Nephron progenitor cell (in vitro differentiated cells): ENCODE measurements around the gene B4GALT6.

ENCODE experiments used
- DNase-seq: peaks from one replicate; pipeline ENCODE4 v3.0.0; 2021
- H3K27ac Mint-ChIP-seq: 2 replicates; pipeline ENCODE4 v1.8.0; 2021; ENCODE audit warnings: mild to moderate bottlenecking, moderate library complexity, mixed read lengths
- H3K27me3 Mint-ChIP-seq: 2 replicates; pipeline ENCODE4 v1.8.0; 2021; ENCODE audit warnings: mild to moderate bottlenecking, low read depth, mixed read lengths; ENCODE audit not compliant: poor library complexity
- H3K36me3 Mint-ChIP-seq: 2 replicates; pipeline ENCODE4 v1.8.0; 2021; ENCODE audit warnings: low read depth, mixed read lengths
- H3K4me1 Mint-ChIP-seq: 2 replicates; pipeline ENCODE4 v1.8.0; 2021; ENCODE audit warnings: mixed read lengths
- H3K4me3 Mint-ChIP-seq: 2 replicates; pipeline ENCODE4 v1.8.0; 2021; ENCODE audit warnings: mild to moderate bottlenecking, moderate library complexity, mixed read lengths
- H3K9me3 Mint-ChIP-seq: 2 replicates; pipeline ENCODE4 v1.8.0; 2021; ENCODE audit warnings: mild to moderate bottlenecking, moderate library complexity, mixed read lengths
- CTCF ChIP-seq: fragments of 200-600 bp; sonication (generic); IDR thresholded peaks from 2 replicates; pipeline ENCODE4 v1.5.0; 2021; ENCODE audit warnings: antibody characterized with exemption

Gene B4GALT6

GRCh38 chr18:31721601-31722000 lies 37.2 kb upstream of the B4GALT6 start:
- H3K27me3 Mint-ChIP-seq, result no peaks in the 10 kb centered on the region
- peaks cover 24% of the 10 kb centered on the region for H3K9me3 Mint-ChIP-seq
- no peak for TF ChIP-seq CTCF
- no peak overlapping the region for H3K27ac Mint-ChIP-seq
- no peak overlapping the region for H3K4me3 Mint-ChIP-seq
- no peak for DNase-seq
- no peaks in the 10 kb centered on the region for H3K36me3 Mint-ChIP-seq
- H3K4me1 Mint-ChIP-seq, result peaks cover 10% of the 10 kb centered on the region

GRCh38 chr18:31720867-31721266 lies 36.5 kb upstream of the B4GALT6 start:
- DNase-seq, result no peak
- H3K36me3 Mint-ChIP-seq, result no peaks in the 10 kb centered on the region
- H3K4me3 Mint-ChIP-seq, result no peak overlapping the region
- no peak for TF ChIP-seq CTCF
- H3K27me3 Mint-ChIP-seq, result no peaks in the 10 kb centered on the region
- no peak overlapping the region for H3K27ac Mint-ChIP-seq
- peaks cover 24% of the 10 kb centered on the region for H3K9me3 Mint-ChIP-seq
- peaks cover 10% of the 10 kb centered on the region for H3K4me1 Mint-ChIP-seq

- no peak for DNase-seq
- Mint-ChIP-seq H3K36me3 (no peaks in the 10 kb centered on the region), H3K9me3 (peaks cover 24% of the 10 kb centered on the region), H3K4me3 (no peak overlapping the region), H3K27me3 (no peaks in the 10 kb centered on the region), H3K27ac (no peak overlapping the region), H3K4me1 (peaks cover 12% of the 10 kb centered on the region)
- TF ChIP-seq CTCF, result no peak
These were observed 35.1 kb upstream of the B4GALT6 start for GRCh38 chr18:31719363-31720006.

- Mint-ChIP-seq H3K27ac (no peak overlapping the region), H3K4me1 (peaks cover 9% of the 10 kb centered on the region)
These were observed 34.0 kb upstream of the B4GALT6 start for GRCh38 chr18:31718386-31718785.

GRCh38 chr18:31716362-31716761 lies 32.0 kb upstream of the B4GALT6 start:
- no peak for TF ChIP-seq CTCF
- no peak for DNase-seq
- H3K27ac Mint-ChIP-seq, result no peak overlapping the region
- peaks cover 7% of the 10 kb centered on the region for H3K4me1 Mint-ChIP-seq
- H3K36me3 Mint-ChIP-seq, result no peaks in the 10 kb centered on the region
- no peak overlapping the region for H3K4me3 Mint-ChIP-seq
- H3K27me3 Mint-ChIP-seq, result no peaks in the 10 kb centered on the region
- H3K9me3 Mint-ChIP-seq, result peaks cover 24% of the 10 kb centered on the region

More at GRCh38 chr18:31718386-31718785, 34.0 kb upstream of the B4GALT6 start:
- H3K27me3 Mint-ChIP-seq, result no peaks in the 10 kb centered on the region
- no peaks in the 10 kb centered on the region for H3K36me3 Mint-ChIP-seq
- no peak overlapping the region for H3K4me3 Mint-ChIP-seq
- peaks cover 24% of the 10 kb centered on the region for H3K9me3 Mint-ChIP-seq
- TF ChIP-seq CTCF, result no peak
- no peak for DNase-seq
